NCI-H1436 treated with DMSO at 0.1 percent for 48 hours (cell line): ENCODE measurements around the gene GSTT2B.
"Not testable (repeated sequence)": the region's sequence is repeated elsewhere in the genome, so short reads cannot be mapped to it uniquely, and the experiment has no call there.

Experiments
- DNase-seq: peaks from one replicate; lab custom pipeline; 2025; lab: John Stamatoyannopoulos, UW

The GSTT2B gene

GRCh38 chr22:23984430-23984829, 23.4 kb upstream of the GSTT2B start:
- DNase-seq = no peak

DNA sequence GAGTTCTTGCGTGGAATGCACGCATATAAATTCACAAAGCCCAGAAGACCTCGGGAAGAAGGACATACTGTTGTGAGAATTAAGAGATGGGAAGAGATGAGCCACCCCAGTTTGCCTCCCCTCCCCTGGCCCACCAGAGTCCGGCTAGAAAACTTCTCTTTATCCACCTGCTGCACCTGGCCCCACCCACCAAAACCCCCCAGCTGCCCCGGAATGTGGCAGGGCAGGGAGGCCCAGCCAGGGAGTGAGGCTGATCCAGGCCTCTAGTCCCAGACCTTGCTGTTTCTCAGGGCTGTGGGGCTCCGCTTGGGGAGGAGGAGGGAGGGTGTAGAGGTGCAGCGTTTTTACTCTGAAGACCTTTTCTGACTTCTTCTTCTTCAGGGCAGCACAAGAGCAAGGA, 19.6 kb upstream of the GSTT2B start:
- not testable (repeated sequence) for DNase-seq

GRCh38 chr22:23979557-23980240, 18.7 kb upstream of the GSTT2B start, which contains the start of gene GSTT2:
GSTT2 (plus strand) TSS chr22:23980134.
- DNase-seq = not testable (repeated sequence)

DNA sequence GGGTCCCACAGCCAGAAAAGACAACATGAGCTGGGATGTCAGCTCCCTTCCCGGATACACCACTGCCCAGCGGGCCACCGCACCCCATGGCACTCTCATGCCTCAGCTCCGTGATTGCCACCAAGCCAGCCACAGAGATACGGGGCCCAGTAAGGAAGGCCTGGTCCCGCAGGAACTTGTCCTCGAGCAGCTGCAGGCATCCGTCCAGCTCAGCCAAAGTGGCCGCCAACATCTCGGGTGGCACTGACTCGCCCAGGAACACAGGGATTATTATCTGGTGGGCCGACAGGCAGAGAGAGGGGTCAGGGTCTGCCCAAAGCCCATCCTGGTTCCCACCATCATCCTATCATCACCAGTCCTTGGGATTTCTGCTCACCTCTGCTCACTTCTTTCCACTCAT, 16.3 kb upstream of the GSTT2B start:
- DNase-seq = not testable (repeated sequence)

DNA sequence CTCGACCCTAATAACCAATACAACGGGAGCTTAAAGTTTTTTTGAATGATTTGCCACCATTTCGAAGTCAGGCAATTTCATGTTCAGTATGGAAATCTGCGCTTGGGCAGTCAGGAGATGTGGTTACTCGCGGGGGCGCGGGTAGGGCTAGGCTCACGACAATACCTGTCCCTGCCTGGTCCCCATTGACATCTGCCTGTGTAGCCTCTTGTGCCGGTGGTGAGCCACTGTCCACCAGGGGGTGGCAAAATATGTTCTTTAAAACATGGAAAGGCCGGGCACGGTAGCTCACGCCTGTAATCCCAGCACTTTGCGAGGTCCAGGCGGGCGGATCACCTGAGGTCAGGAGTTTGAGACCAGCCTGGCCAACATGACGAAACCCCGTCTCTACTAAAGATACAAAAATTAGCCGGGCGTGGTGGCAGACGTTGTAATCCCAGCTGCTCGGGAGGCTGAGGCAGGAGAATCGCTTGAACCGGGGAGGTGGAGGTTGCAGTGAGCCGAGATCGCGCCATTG, 13.9 kb upstream of the GSTT2B start:
- not testable (repeated sequence) for DNase-seq

GRCh38 chr22:23974345-23974744, 13.3 kb upstream of the GSTT2B start, which contains the start of gene DDT:
DDT (minus strand) TSS chr22:23974441; CDS start chr22:23974414, 27 bp downstream.
- not testable (repeated sequence) for DNase-seq

GRCh38 chr22:23971927-23972326, 10.9 kb upstream of the GSTT2B start:
- DNase-seq = not testable (repeated sequence)

DNA sequence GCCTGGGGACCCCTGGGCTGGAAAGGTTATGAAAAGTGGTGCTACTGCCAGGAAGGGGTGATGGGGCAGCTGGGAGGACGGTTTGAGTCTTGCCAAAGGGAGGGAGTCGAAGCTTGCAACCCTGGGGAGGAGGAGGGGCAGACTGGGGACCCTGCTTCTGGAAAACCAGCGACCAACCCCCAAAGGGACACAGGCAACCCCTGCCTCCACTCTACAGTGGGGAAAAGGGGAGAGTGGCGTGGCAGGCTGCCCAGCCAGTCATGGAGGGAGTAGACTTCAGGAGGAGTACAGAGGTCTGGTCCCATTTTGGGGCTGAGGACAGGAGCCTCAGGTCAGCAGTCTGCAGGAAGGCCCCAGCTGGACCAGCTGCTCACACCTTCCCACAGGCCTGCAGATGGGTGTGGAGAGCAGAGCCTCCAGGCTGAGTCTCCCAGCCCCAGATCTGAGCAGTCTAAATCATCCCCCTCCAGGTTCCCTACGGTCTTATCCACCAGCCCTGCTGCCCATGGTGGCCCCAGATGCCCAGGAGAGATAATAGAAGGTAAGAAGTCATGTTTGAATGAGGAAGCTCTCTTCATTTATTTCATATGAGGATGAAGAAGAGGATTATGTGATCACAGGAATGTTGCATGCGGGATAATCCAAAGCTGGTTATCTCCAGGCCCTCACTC, 10.0 kb upstream of the GSTT2B start:
- DNase-seq = no peak

DNA sequence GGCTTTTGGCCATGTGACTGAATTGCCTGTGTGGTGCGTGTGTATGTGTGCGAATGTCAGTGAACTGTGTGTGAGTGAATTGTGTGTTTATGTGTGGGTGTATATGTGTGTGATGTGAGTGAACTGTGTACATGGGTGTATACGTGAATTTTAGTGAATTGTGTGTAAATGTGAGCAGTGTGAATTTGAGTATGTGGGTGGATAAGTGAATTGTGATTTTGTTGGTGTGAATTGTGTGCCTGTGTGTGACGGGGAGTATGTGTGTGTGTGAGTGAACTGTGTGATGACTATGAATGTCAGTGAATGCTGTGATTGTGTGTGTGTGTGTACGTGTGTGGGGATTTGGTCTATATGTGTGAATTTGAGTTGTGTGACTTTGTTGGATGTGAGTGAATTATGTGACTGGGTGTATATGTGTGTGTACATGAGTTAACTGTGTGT, 9.2 kb upstream of the GSTT2B start:
- no peak for DNase-seq

DNA sequence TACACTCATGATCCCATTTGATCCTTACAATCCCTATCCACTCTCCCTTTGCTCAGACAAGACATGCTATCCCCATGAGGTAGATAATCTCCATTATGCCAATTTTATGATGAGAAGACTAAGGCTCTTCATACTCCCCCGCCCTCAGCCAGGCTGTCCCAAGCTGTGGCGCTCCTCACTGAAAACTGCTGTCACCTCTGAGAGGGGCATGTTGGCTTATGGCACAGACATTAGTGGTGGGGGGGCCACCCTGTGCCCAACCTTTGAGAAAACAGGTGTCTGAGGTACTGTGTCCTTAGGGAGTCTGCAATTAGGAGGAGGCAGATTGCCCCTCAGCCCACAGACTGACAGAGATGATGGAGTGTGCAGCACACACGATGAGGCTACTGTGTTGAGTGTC, 8.1 kb upstream of the GSTT2B start:
- DNase-seq = no peak

DNA sequence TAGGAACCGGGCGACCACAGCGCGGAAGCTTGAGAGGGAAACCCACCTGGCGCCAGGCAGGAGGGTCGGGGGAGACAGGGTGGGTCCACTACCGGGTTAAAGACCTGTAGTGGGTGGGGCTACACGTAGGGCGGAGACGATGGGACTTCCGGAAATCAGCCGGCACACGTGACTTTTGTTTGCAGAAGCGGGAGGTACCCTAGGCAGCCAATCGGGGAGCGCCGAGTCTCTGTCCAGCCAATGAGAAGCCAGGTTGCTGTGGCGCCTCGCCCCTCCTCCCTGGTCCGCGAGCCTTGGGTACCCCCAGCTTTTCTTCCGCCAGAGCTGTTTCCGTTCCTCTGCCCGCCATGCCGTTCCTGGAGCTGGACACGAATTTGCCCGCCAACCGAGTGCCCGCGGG, 5.6 kb upstream of the GSTT2B start, which contains the start of gene DDTL:
Gene DDTL, plus strand, starts transcription at position 321 of the 400 bp plus-strand sequence. Its CDS starts 27 bp downstream, at position 348.
- not testable (repeated sequence) for DNase-seq

- DNase-seq = not testable (repeated sequence)
Observed at GRCh38 chr22:23966094-23966493, 5.1 kb upstream of the GSTT2B start.

- not testable (repeated sequence) for DNase-seq
Observed at GRCh38 chr22:23956301-23956900, 4.6 kb downstream of the GSTT2B start.

GRCh38 chr22:23955886-23956285, 5.1 kb downstream of the GSTT2B start:
- DNase-seq = not testable (repeated sequence)

DNA sequence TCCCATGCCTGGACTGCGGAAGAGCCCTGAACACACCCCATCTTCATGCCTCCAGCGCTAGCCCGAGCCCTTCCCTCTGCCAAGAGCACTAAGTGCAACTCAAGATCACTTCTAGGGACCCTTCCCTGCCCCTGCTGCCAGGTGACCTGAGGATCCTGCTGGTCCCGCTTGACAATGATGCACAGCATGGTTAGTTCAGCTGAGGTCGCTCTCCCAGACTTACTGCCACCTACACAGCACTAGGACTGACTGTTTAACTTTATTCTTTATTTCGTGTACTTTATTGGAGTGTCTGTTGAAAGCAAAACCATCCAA, 6.0 kb downstream of the GSTT2B start:
- DNase-seq = not testable (repeated sequence)

- not testable (repeated sequence) for DNase-seq
Observed at GRCh38 chr22:23954193-23954990, 6.6 kb downstream of the GSTT2B start.

DNA sequence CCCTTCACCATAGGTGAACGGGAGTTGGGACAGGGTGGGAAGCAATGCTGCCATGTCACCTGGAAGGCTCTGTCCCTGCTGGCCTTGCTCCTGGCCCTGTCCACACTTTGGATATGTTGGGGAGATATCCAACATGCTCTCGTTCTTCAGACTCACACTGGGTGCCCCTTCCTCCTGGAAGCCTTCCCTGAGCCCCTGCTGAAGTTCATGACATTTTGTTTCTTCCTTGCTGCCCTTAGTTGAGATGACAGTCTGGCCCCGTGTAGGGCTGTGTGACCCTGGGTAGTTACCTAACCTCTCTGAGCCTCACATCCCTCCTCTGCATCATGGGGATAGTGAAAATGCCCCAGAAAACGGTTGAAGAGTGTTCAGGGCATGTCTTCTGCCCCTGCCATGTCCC, 7.5 kb downstream of the GSTT2B start:
- not testable (repeated sequence) for DNase-seq

DNA sequence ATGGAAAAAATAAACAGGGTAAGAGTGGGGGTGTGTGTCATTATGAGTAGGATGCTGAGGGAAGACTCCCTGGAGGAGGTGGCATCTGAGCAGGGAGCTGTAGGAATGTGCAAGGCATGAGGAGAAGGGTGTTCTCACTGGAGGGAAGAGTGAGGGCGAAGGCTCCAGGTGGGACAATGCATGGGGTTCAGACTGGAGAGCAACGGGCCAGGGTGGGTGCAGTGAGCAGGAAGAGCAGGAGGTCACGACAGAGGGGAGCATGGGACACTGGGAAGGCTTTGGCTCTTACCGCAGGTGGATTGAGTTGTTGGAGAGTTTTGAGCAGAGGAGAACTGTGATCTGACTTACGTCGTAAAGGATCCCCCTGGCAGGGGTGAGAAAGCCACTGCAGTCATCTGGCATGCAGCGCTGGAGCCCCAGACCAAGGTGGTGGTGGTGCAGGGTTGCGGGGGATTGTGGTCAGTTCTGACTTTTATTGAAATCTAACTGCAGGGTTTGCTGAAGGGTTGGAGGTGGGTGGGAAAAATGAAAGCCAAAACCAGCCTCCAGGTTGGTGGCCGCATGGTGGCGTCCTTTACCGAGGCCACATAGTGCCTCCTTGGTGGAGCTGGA, 8.1 kb downstream of the GSTT2B start:
- DNase-seq = not testable (repeated sequence)

GRCh38 chr22:23951383-23951782, 9.6 kb downstream of the GSTT2B start:
- not testable (repeated sequence) for DNase-seq

DNA sequence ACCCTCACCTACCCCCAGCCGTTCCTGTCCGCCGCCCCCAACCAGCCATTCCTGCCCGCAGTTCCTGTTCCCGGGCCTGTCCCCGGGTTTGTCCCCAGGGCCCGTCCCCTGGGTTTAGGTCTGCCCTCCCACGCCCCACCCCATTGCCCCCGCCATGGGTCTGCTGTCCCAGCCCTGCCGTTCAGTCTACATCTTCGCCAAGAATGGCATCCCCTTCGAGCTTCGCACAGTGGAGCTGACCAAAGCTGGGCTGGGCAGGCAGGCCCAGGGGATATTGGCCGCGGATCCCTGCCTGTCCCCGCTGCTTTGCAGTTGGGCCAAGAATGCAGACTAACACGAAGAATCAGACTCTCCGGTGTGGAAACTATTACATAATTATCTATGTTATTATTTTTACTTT, 11.2 kb downstream of the GSTT2B start:
- DNase-seq = not testable (repeated sequence)

- not testable (repeated sequence) for DNase-seq
Observed at GRCh38 chr22:23947391-23947790, 13.6 kb downstream of the GSTT2B start.
